IPS DF 6.9 (cell line): ENCODE data around the gene ZMYM2.

Source experiments
- DNase-seq: peaks from one replicate; pipeline ENCODE4 v3.0.0-alpha.2; 2013; ENCODE audit warnings: low read depth, low spot score
- H3K27ac ChIP-seq: one replicate; pipeline ENCODE4 v1.5.1; 2013; ENCODE audit warnings: low read length, control low read depth
- H3K27me3 ChIP-seq: 2 replicates; pipeline ENCODE4 v1.6.1; 2013; ENCODE audit warnings: mild to moderate bottlenecking, low read length; ENCODE audit not compliant: control insufficient read depth, insufficient read depth
- H3K36me3 ChIP-seq: 2 replicates; pipeline ENCODE4 v1.6.1; 2013; ENCODE audit warnings: low read length; ENCODE audit not compliant: control insufficient read depth, insufficient read depth
- H3K4me1 ChIP-seq: 2 replicates; pipeline ENCODE4 v1.6.1; 2013; ENCODE audit warnings: low read length; ENCODE audit not compliant: control insufficient read depth, insufficient read depth
- H3K4me3 ChIP-seq: 2 replicates; pipeline ENCODE4 v1.5.1; 2013; ENCODE audit warnings: mild to moderate bottlenecking, low read length
- H3K9me3 ChIP-seq: 2 replicates; pipeline ENCODE4 v1.6.1; 2013; ENCODE audit warnings: low read length, inconsistent platforms; ENCODE audit not compliant: control insufficient read depth, insufficient read depth
- WGBS: extraction: QIAGEN DNeasy Blood & Tissue Kit; methylation state at CpG from one replicate; pipeline ENCODE4 v1.1.7; 2013; ENCODE audit warnings: mixed read lengths, missing lambda C conversion rate; ENCODE audit not compliant: insufficient read length, insufficient coverage; 5-methylcytosine and 5-hydroxymethylcytosine counted together

ZMYM2 gene

GRCh38 chr13:20065516-20065915, 107.0 kb downstream of the ZMYM2 start:
- no peak overlapping the region for H3K4me3 ChIP-seq
- peaks cover 5% of the 10 kb centered on the region; the same call in 1 of the 2 replicates for H3K36me3 ChIP-seq
- no peak overlapping the region for H3K27ac ChIP-seq
- H3K27me3 ChIP-seq: no peaks in the 10 kb centered on the region
- no peaks in the 10 kb centered on the region for H3K4me1 ChIP-seq
- no peaks in the 10 kb centered on the region for H3K9me3 ChIP-seq
- DNase-seq: no peak
- WGBS: no CpG with 5 or more reads among the region's 5 CpGs

- Histone ChIP-seq H3K27ac (no peak overlapping the region), H3K4me1 (no peaks in the 10 kb centered on the region), H3K4me3 (no peak overlapping the region), H3K9me3 (no peaks in the 10 kb centered on the region), H3K36me3 (peaks cover 10% of the 10 kb centered on the region; the same call in 1 of the 2 replicates), H3K27me3 (no peaks in the 10 kb centered on the region)
- DNase-seq: no peak
- WGBS: no CpG with 5 or more reads among the region's 3 CpGs
Observed at GRCh38 chr13:20069956-20070355, 111.4 kb downstream of the ZMYM2 start.

- WGBS: no CpG with 5 or more reads among the region's 2 CpGs
- Histone ChIP-seq H3K27me3 (no peaks in the 10 kb centered on the region), H3K27ac (no peak overlapping the region), H3K4me3 (no peak overlapping the region), H3K9me3 (no peaks in the 10 kb centered on the region), H3K4me1 (no peaks in the 10 kb centered on the region), H3K36me3 (peaks cover 7% of the 10 kb centered on the region; the same call in 1 of the 2 replicates)
- no peak for DNase-seq
Observed at GRCh38 chr13:20073775-20074174, 115.2 kb downstream of the ZMYM2 start.

- Histone ChIP-seq H3K9me3 (no peaks in the 10 kb centered on the region), H3K27ac (no peak overlapping the region), H3K4me3 (no peak overlapping the region), H3K36me3 (peaks cover 7% of the 10 kb centered on the region; the same call in 1 of the 2 replicates), H3K4me1 (no peaks in the 10 kb centered on the region), H3K27me3 (no peaks in the 10 kb centered on the region)
- DNase-seq: no peak
- WGBS: no CpG with 5 or more reads among the region's 1 CpG
Observed at GRCh38 chr13:20074966-20075365, 116.4 kb downstream of the ZMYM2 start.

- H3K36me3 ChIP-seq: no peaks in the 10 kb centered on the region; the same call in 1 of the 2 replicates
- no peaks in the 10 kb centered on the region for H3K27me3 ChIP-seq
- no peak overlapping the region for H3K27ac ChIP-seq
- H3K9me3 ChIP-seq: no peaks in the 10 kb centered on the region
- DNase-seq: no peak
- no peaks in the 10 kb centered on the region for H3K4me1 ChIP-seq
- no CpG with 5 or more reads among the region's 2 CpGs for WGBS
- H3K4me3 ChIP-seq: no peak overlapping the region
Observed at GRCh38 chr13:20077086-20077485, 118.6 kb downstream of the ZMYM2 start.

- H3K9me3 ChIP-seq: no peaks in the 10 kb centered on the region
- no CpG with 5 or more reads among the region's 7 CpGs for WGBS
- H3K27me3 ChIP-seq: no peaks in the 10 kb centered on the region; the same call in 1 of the 2 replicates
- H3K27ac ChIP-seq: no peak overlapping the region
- no peaks in the 10 kb centered on the region for H3K4me1 ChIP-seq
- no peak for DNase-seq
- H3K36me3 ChIP-seq: peaks cover 4% of the 10 kb centered on the region; the same call in 1 of the 2 replicates
- no peak overlapping the region for H3K4me3 ChIP-seq
Observed at GRCh38 chr13:20080377-20081164, 122.0 kb downstream of the ZMYM2 start.

- Histone ChIP-seq H3K4me1 (no peaks in the 10 kb centered on the region), H3K4me3 (no peak overlapping the region), H3K27ac (no peak overlapping the region), H3K36me3 (peaks cover 2% of the 10 kb centered on the region; the same call in 1 of the 2 replicates), H3K27me3 (no peaks in the 10 kb centered on the region), H3K9me3 (no peaks in the 10 kb centered on the region)
- WGBS: no CpG with 5 or more reads among the region's 1 CpG
- DNase-seq: no peak
Observed at GRCh38 chr13:20090349-20090748, 131.8 kb downstream of the ZMYM2 start.

GRCh38 chr13:20093951-20094350, 135.4 kb downstream of the ZMYM2 start:
- no peaks in the 10 kb centered on the region for H3K36me3 ChIP-seq
- no peaks in the 10 kb centered on the region for H3K4me1 ChIP-seq
- WGBS: no CpG with 5 or more reads among the region's 6 CpGs
- H3K27me3 ChIP-seq: no peaks in the 10 kb centered on the region
- H3K27ac ChIP-seq: no peak overlapping the region
- H3K4me3 ChIP-seq: no peak overlapping the region
- H3K9me3 ChIP-seq: no peaks in the 10 kb centered on the region
- DNase-seq: no peak

GRCh38 chr13:20099319-20099718, 140.8 kb downstream of the ZMYM2 start:
- peaks cover 4% of the 10 kb centered on the region; the same call in 1 of the 2 replicates for H3K4me1 ChIP-seq
- H3K9me3 ChIP-seq: no peaks in the 10 kb centered on the region
- WGBS: no CpG with 5 or more reads among the region's 9 CpGs
- no peak overlapping the region for H3K4me3 ChIP-seq
- DNase-seq: no peak
- no peak overlapping the region for H3K27ac ChIP-seq
- no peaks in the 10 kb centered on the region for H3K27me3 ChIP-seq
- H3K36me3 ChIP-seq: no peaks in the 10 kb centered on the region

GRCh38 chr13:20101467-20102316, 143.2 kb downstream of the ZMYM2 start:
- H3K27me3 ChIP-seq: no peaks in the 10 kb centered on the region
- peaks cover 4% of the 10 kb centered on the region; the same call in 1 of the 2 replicates for H3K4me1 ChIP-seq
- DNase-seq: no peak
- no peak overlapping the region for H3K27ac ChIP-seq
- no peak overlapping the region for H3K4me3 ChIP-seq
- no peaks in the 10 kb centered on the region for H3K36me3 ChIP-seq
- no peaks in the 10 kb centered on the region for H3K9me3 ChIP-seq
- WGBS: no CpG with 5 or more reads among the region's 8 CpGs
